ENCODE results near the gene TMEM115. TPM values are rescaled to one million over a fixed set of nuclear protein-coding genes. Genes with fewer than 3 reads are reported as not detected.

Gene TMEM115
- total and polyA plus RNA-seq, 2 donors (not counting 3 experiments of a cell fraction or from before 2014, with no cell fraction given): 44.7 to 65.5 TPM

DNA sequence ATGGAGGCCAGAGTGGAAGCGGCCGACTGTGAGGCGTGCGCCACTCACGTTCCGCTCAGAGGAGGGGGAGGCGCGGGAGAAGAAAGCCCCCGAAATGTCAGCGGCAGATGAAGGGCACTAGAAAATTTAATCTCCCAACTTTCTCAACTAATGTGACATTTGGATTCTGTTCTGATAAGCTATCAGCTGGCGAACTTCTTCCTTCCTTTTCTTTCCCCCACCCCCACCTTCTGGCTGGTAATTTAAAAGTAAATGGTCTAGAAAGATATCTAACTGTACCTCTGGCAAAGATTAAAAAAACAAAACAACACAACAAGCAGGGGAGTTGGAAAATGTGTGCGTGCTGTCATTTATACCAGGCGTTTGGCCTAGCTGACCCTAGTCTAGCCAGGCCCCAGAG is 26.4 kb upstream of the TMEM115 start:
- BruUV-seq (replicated peaks): no TSS peak
- DNase-seq (ENCODE audit: low read depth, low spot score): no peak
- no peak for TF ChIP-seq FOS (IDR thresholded peaks at IDR 0.05; ENCODE audit: borderline replicate concordance, insufficient read depth, low read length)
- TF ChIP-seq CTCF (IDR thresholded peaks at IDR 0.05; ENCODE audit: extremely low read depth in 1 of 2, insufficient read depth in 1 of 2, low read depth in 1 of 2, low read length in 2 of 2): no peak
- TF ChIP-seq, protein P1, sequence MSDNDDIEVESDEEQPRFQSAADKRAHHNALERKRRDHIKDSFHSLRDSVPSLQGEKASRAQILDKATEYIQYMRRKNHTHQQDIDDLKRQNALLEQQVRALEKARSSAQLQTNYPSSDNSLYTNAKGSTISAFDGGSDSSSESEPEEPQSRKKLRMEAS (IDR thresholded peaks at IDR 0.05; ENCODE audit: insufficient read depth, insufficient read length): no peak
- no peak for TF ChIP-seq JUN (IDR thresholded peaks at IDR 0.05; ENCODE audit: borderline replicate concordance, insufficient read depth, insufficient read length, low read depth)
- TF ChIP-seq POLR2A (IDR thresholded peaks at IDR 0.05; ENCODE audit: low read depth, low read length): no peak
- no peak for TF ChIP-seq GATA2 (IDR thresholded peaks at IDR 0.05; ENCODE audit: insufficient read depth, insufficient read length, low read depth, low read length)
- TF ChIP-seq EZH2 (IDR thresholded peaks at IDR 0.05; ENCODE audit: borderline replicate concordance, low read depth, low read length, severe bottlenecking): no peak
- no peak for TF ChIP-seq POLR2AphosphoS5 (IDR thresholded peaks at IDR 0.05; ENCODE audit: insufficient read depth, low read depth, low read length)
- no peak for TF ChIP-seq MYC (IDR thresholded peaks at IDR 0.05; ENCODE audit: low read depth, low read length)
- CTCF ChIA-PET: interaction anchor here (0.6 kb wide), 1 partner anchor 38 kb away, joined by 3 read pairs; no protein-coding TSS in a partner anchor
- Histone ChIP-seq H4K20me1 (replicated peaks; ENCODE audit: control insufficient read depth, extremely low read depth, insufficient read depth, low read length) (no peaks in the 10 kb centered on the region), H3K79me2 (ENCODE audit: control insufficient read depth, insufficient read depth, low read length) (no peaks in the 10 kb centered on the region), H3K9me3 (replicated peaks; ENCODE audit: control insufficient read depth, insufficient read depth, low read length) (no peaks in the 10 kb centered on the region), H3K4me1 (ENCODE audit: control insufficient read depth, extremely low read depth, insufficient read depth, low read length) (no peaks in the 10 kb centered on the region), H3K36me3 (ENCODE audit: control insufficient read depth in 2 of 2, extremely low read depth in 1 of 2, insufficient read depth in 2 of 2, low read length in 2 of 2) (no peaks in the 10 kb centered on the region), H3K4me3 (replicated peaks in 1 of 3; ENCODE audit: insufficient read depth in 1 of 3, low read depth in 1 of 3, low read length in 3 of 3) (no peak overlapping the region), H3K27me3 (ENCODE audit: control insufficient read depth in 2 of 2, insufficient read depth in 2 of 2, low read length in 2 of 2) (no peaks in the 10 kb centered on the region), H3K4me2 (ENCODE audit: insufficient read depth, low read length) (no peak overlapping the region), H3K9ac (replicated peaks; ENCODE audit: extremely low read depth, insufficient read depth, low read length) (no peak overlapping the region), H3K9me1 (replicated peaks; ENCODE audit: control insufficient read depth, extremely low read depth, insufficient read depth, low read length) (no peaks in the 10 kb centered on the region), H2AFZ (ENCODE audit: low read depth, low read length) (no peak overlapping the region), H3K27ac (ENCODE audit: insufficient read depth, low read depth, low read length) (no peak overlapping the region)
- POLR2A ChIA-PET: no interaction called here
- dilution Hi-C loops (cut with MboI; ENCODE audit: extremely low pct_ligation_motif_present, low sequenced_read_pairs): no loop called here
- FAIRE-seq: no peak
- intact Hi-C loops (cut with micrococcal nuclease): no loop called here
